HCT116 (cell line): ENCODE results near the gene RIT1. TPM values are rescaled to one million over a fixed set of nuclear protein-coding genes. Genes with fewer than 3 reads are reported as not detected.
A peak's percentile ranks its signal among the peaks of the same experiment; 100 is the strongest.

Source experiments
- ATAC-seq: fragments of 200-7000 bp; cut with Tn5 transposase; 2 replicates; pipeline ENCODE4 v1.9.1; 2020; ENCODE audit warnings: mild to moderate bottlenecking, moderate library complexity
- BruUV-seq: library from RNA; stranded (reverse); fragments of 400-500 nt; replicated peaks from 2 replicates; lab custom pipeline; 2021; lab: Mats Ljungman, UMichigan
- CTCF ChIA-PET: fragments of 300-600 bp; sonication (Branson Sonifier 250); formaldehyde crosslinking; loops from one replicate; lab custom pipeline; 2021; ENCODE audit warnings: antibody characterized with exemption; lab: Charles Lee
- POLR2A ChIA-PET: fragments of 300-600, 350-600 bp; sonication (Branson Sonifier 250); formaldehyde crosslinking; loops from one replicate; lab custom pipeline; 2021; ENCODE audit warnings: antibody characterized with exemption; lab: Charles Lee
- RAD21 ChIA-PET, 2 experiments: fragments of 300-600 bp; sonication (Branson Sonifier 250); formaldehyde crosslinking; loops; one replicate each; lab custom pipeline; 2023; ENCODE audit warnings: low total read pairs in 2 of 2; ENCODE audit not compliant: uncharacterized antibody in 2 of 2, unreplicated experiment in 2 of 2, low non-redundant PET in 1 of 2; lab: Charles Lee
- DNase-seq: peaks from one replicate; pipeline ENCODE4 v3.0.0-alpha.2; 2010; ENCODE audit warnings: low read depth, low spot score
- H2AFZ ChIP-seq: fragments of 200-600 bp; shearing (Covaris generic), sonication (generic); 2 replicates; pipeline ENCODE4 v1.6.1; 2017; ENCODE audit warnings: low read depth, mixed run types, mixed read lengths, antibody characterized with exemption, low read length; ENCODE audit not compliant: poor library complexity, severe bottlenecking
- H3K27ac ChIP-seq: 2 replicates; pipeline ENCODE4 v1.5.1; 2012; ENCODE audit warnings: low read depth, low read length
- H3K27me3 ChIP-seq: fragments of 200-600 bp; sonication (generic); 2 replicates; pipeline ENCODE4 v1.6.1; 2016; ENCODE audit warnings: mixed run types, low read length, mixed read lengths; ENCODE audit not compliant: insufficient read depth
- H3K36me3 ChIP-seq, 2 experiments: fragments of 200-500 bp in 1 of 2; fragments of 200-600 bp in 1 of 2; sonication (Bioruptor generic) in 1 of 2; sonication (generic) in 1 of 2; 2 replicates each; pipeline versions ENCODE4 v1.5.1 to v1.6.1; 2014 to 2016; ENCODE audit warnings: low read length in 2 of 2, inconsistent platforms in 1 of 2, mixed read lengths in 1 of 2, mixed run types in 1 of 2; ENCODE audit not compliant: insufficient read depth in 2 of 2, control insufficient read depth in 1 of 2
- H3K4me1 ChIP-seq, 2 experiments: fragments of 200-600 bp in 1 of 2; sonication (generic) in 1 of 2; 2 replicates each; pipeline versions ENCODE4 v1.5.1 to v1.6.1; 2012 to 2017; ENCODE audit warnings: low read length in 2 of 2, inconsistent platforms in 1 of 2, mild to moderate bottlenecking in 1 of 2, mixed read lengths in 1 of 2, mixed run types in 1 of 2, moderate library complexity in 1 of 2; ENCODE audit not compliant: insufficient read depth in 2 of 2, control insufficient read depth in 1 of 2
- H3K4me2 ChIP-seq: fragments of 200-600 bp; sonication (generic); 2 replicates; pipeline ENCODE4 v1.6.1; 2017; ENCODE audit warnings: mixed run types, low read length, mixed read lengths
- H3K4me3 ChIP-seq, 2 experiments: fragments of 200-600 bp in 1 of 2; sonication (generic) in 1 of 2; replicated peaks in 1 of 2; 2 replicates each; pipeline ENCODE4 v1.5.1; 2011 to 2016; ENCODE audit warnings: low read length in 2 of 2, control low read depth in 1 of 2, low read depth in 1 of 2, mild to moderate bottlenecking in 1 of 2, mixed read lengths in 1 of 2, mixed run types in 1 of 2
- H3K79me2 ChIP-seq: fragments of 200-600 bp; sonication (generic); 2 replicates; pipeline ENCODE4 v1.6.1; 2017; ENCODE audit warnings: mild to moderate bottlenecking, mixed run types, low read length, moderate library complexity, mixed read lengths; ENCODE audit not compliant: insufficient read depth
- H3K9ac ChIP-seq: fragments of 200-600 bp; sonication (generic); 2 replicates; pipeline ENCODE4 v1.6.1; 2016; ENCODE audit warnings: low read length, mixed read lengths
- H3K9me2 ChIP-seq: fragments of 200-600 bp; sonication (generic), shearing (Covaris generic); 2 replicates; pipeline ENCODE4 v1.6.1; 2017; ENCODE audit warnings: mixed run types, mild to moderate bottlenecking, moderate library complexity; ENCODE audit not compliant: insufficient read depth
- H3K9me3 ChIP-seq, 2 experiments: fragments of 200-500 bp in 1 of 2; fragments of 200-600 bp in 1 of 2; sonication (Bioruptor generic) in 1 of 2; sonication (generic) in 1 of 2; 2 replicates each; pipeline ENCODE4 v1.6.1; 2014 to 2017; ENCODE audit warnings: low read length in 2 of 2, mixed read lengths in 2 of 2, inconsistent platforms in 1 of 2, low read depth in 1 of 2, mild to moderate bottlenecking in 1 of 2, mixed run types in 1 of 2, moderate library complexity in 1 of 2; ENCODE audit not compliant: control insufficient read depth in 1 of 2, insufficient read depth in 1 of 2
- H4K20me1 ChIP-seq: fragments of 200-600 bp; sonication (generic), shearing (Covaris generic); 2 replicates; pipeline ENCODE4 v1.6.1; 2017; ENCODE audit warnings: mixed run types, mild to moderate bottlenecking, moderate library complexity; ENCODE audit not compliant: insufficient read depth
- EGR1 ChIP-seq: IDR thresholded peaks from 2 replicates; pipeline ENCODE4 v1.6.1; 2012; ENCODE audit warnings: low read depth
- EZH2 ChIP-seq: fragments of 200-600 bp; sonication (generic); IDR thresholded peaks from 2 replicates; pipeline ENCODE4 v1.6.1; 2017; ENCODE audit warnings: antibody characterized with exemption, mixed run types
- POLR2AphosphoS5 ChIP-seq: IDR thresholded peaks from 2 replicates; pipeline ENCODE4 v1.6.1; 2011; ENCODE audit warnings: mild to moderate bottlenecking, low read depth, low read length, moderate library complexity
- REST ChIP-seq: IDR thresholded peaks from 2 replicates; pipeline ENCODE4 v1.6.1; 2012; ENCODE audit warnings: low read depth
- SP1 ChIP-seq: IDR thresholded peaks from 2 replicates; pipeline ENCODE4 v1.6.1; 2012; ENCODE audit warnings: low read depth
- intact Hi-C: fragments of 100-400 bp; cut with micrococcal nuclease; formaldehyde crosslinking; loops from 2 replicates; pipeline ENCODE4 v1.10.0; 2022
- total RNA-seq: library from RNA; stranded (reverse); gene quantifications from one replicate; pipeline ENCODE4 v1.2.1, GENCODE V29; 2021; ENCODE audit not compliant: unreplicated experiment

The RIT1 gene
- total RNA-seq, 1 experiment from 2014 or later, result 10.2 TPM

DNA sequence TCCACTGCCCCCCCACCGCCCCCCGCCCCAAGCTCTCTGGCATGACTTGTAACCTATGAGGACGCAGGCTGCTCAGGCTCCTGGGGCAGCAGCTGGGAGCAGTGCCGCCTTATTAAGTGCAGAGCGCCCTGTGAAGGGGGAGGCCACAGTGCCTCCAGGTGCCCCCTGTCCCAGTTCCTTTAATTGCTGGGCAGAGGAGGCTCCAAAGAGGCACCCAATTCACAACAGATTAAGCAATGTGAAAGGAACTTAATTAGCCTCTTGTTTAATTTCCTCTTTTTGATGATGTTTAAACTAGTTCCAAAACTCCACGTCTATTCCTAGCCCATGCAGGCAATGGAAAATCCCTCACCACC lies 33.3 kb upstream of the RIT1 start:
- RAD21 ChIA-PET, result interaction anchor here in 1 of 2 experiments (0.5 kb wide), 1 partner anchor 94 kb away, joined by 4 read pairs; no protein-coding TSS in a partner anchor
- no TSS peak for BruUV-seq
- no peak overlapping the region for H3K27ac ChIP-seq

GRCh38 chr1:155942578-155943141 lies 31.5 kb upstream of the RIT1 start:
- H3K79me2 ChIP-seq, result no peaks in the 10 kb centered on the region
- no peak overlapping the region for H3K4me3 ChIP-seq
- no peak for DNase-seq
- no peak overlapping the region for H3K9ac ChIP-seq
- TF ChIP-seq REST (no peak), POLR2AphosphoS5 (peak; percentile 3; the same call in 1 of the 2 replicates)
- H3K36me3 ChIP-seq, result peaks cover 4 to 14% of the 10 kb centered on the region in 2 experiments; a peak in 3 of 4 replicates
- ChIA-PET CTCF (interaction anchor here (1.6 kb wide), 1 partner anchor 41 kb away, joined by 4 read pairs; no protein-coding TSS in a partner anchor), RAD21 (no interaction called here), POLR2A (interaction anchor here (1.1 to 1.6 kb wide), 4 partner anchors 10 to 36 kb away, joined by 3 to 6 read pairs (median 4); partner anchors contain the start of gene ARHGEF2)
- no peak overlapping the region for H3K4me2 ChIP-seq
- H3K4me1 ChIP-seq, result peaks cover 54 to 81% of the 10 kb centered on the region in 2 experiments
- BruUV-seq, result no TSS peak
- intact Hi-C loops, result loop anchor here (5.0 kb wide), 1 partner anchor 110 kb away; the partner anchor contains the start of genes LAMTOR2 and UBQLN4
- H3K9me3 ChIP-seq, result no peaks in the 10 kb centered on the region
- peak overlapping the region; percentile 96; the same call in 1 of the 2 replicates for H3K27ac ChIP-seq
- ATAC-seq, result no peak
- no peaks in the 10 kb centered on the region for H3K27me3 ChIP-seq
- H3K9me2 ChIP-seq, result no peaks in the 10 kb centered on the region
- H4K20me1 ChIP-seq, result no peaks in the 10 kb centered on the region
- H2AFZ ChIP-seq, result no peak overlapping the region

More for the DNA sequence above, 33.3 kb upstream of the RIT1 start:
- no peaks in the 10 kb centered on the region for H3K9me3 ChIP-seq
- ChIA-PET POLR2A (interaction anchor here (0.6 to 1.9 kb wide), 5 partner anchors 10 to 55 kb away, joined by 3 to 9 read pairs (median 4); partner anchors contain the start of gene KHDC4), CTCF (interaction anchor here (1.3 kb wide), 1 partner anchor 45 kb away, joined by 5 read pairs; no protein-coding TSS in a partner anchor)
- no peak for TF ChIP-seq EGR1
- no peak for TF ChIP-seq EZH2
- no peak for TF ChIP-seq SP1
- peaks cover 44 to 64% of the 10 kb centered on the region in 2 experiments for H3K4me1 ChIP-seq
- H3K4me2 ChIP-seq, result no peak overlapping the region
- no peak overlapping the region for H2AFZ ChIP-seq
- no peaks in the 10 kb centered on the region for H4K20me1 ChIP-seq
- H3K9ac ChIP-seq, result no peak overlapping the region
- no peaks in the 10 kb centered on the region for H3K79me2 ChIP-seq
- no peak overlapping the region for H3K4me3 ChIP-seq
- H3K9me2 ChIP-seq, result no peaks in the 10 kb centered on the region
- intact Hi-C loops, result loop anchor here (5.0 kb wide), 1 partner anchor 108 kb away; the partner anchor contains the start of genes LAMTOR2 and UBQLN4
- no peak for DNase-seq
- H3K27me3 ChIP-seq, result no peaks in the 10 kb centered on the region
- peaks cover 12 to 22% of the 10 kb centered on the region in 2 experiments; a peak in 3 of 4 replicates for H3K36me3 ChIP-seq
- no peak for ATAC-seq
